Measurements from ENCODE around the gene IFI27L2.

The IFI27L2 gene

DNA sequence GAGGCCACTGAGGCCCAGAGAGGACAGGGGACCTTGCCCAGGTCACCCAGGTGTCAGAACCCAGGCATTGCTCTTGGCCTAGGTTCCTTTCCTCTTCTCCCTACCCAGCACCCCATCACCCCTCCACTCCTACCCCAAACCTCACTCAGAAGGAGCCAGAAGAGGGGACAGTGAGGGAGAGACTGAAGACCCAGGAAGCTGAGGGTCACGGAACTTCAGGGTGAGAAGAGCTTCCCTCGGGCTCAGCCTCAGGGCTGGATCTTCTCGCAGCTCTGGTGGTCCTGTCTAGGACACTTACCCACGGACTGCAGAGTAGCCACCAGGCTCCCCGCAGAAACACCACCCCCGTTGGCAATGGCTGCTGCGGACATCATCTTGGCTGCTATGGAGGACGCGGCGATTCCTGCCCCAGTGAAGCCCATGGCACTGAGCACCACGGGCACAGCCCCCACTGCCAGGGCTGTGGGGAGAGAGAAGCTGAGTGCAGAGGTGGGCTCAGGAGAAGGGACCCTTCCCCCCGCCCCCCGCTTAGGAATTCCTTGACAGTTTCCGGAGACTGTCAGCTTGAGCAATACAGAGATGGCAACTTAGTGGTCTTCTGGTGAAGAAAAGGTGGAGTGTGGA is 1.1 kb downstream of the IFI27L2 start:
- H3K4me3 ChIP-seq (ENCODE audit: low read depth, low read length) = peak overlapping the region; percentile 68
- TF ChIP-seq, protein P1, sequence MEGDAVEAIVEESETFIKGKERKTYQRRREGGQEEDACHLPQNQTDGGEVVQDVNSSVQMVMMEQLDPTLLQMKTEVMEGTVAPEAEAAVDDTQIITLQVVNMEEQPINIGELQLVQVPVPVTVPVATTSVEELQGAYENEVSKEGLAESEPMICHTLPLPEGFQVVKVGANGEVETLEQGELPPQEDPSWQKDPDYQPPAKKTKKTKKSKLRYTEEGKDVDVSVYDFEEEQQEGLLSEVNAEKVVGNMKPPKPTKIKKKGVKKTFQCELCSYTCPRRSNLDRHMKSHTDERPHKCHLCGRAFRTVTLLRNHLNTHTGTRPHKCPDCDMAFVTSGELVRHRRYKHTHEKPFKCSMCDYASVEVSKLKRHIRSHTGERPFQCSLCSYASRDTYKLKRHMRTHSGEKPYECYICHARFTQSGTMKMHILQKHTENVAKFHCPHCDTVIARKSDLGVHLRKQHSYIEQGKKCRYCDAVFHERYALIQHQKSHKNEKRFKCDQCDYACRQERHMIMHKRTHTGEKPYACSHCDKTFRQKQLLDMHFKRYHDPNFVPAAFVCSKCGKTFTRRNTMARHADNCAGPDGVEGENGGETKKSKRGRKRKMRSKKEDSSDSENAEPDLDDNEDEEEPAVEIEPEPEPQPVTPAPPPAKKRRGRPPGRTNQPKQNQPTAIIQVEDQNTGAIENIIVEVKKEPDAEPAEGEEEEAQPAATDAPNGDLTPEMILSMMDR (IDR thresholded peaks at IDR 0.05; ENCODE audit: low read depth, low read length) = no peak

DNA sequence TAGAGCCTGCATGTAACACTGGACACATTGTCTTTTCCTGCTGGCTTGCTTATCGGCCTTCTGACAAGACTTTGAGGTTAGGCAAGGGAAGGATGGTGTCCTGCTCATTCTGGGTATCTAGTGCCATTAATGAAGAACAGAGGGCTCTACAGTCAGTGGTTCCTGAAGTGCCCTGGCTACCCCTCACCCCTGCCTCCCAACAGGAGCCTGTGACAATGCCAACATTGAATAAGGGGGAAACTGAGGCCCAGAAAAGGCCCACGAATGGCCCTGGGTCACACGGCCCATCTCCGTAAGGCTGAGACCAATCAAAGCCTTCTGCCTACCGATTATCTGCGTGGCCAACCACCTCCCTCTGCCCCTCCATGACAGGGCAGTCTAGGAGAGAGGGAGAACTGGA is 2.1 kb downstream of the IFI27L2 start:
- no peak overlapping the region for H3K4me3 ChIP-seq (ENCODE audit: low read depth, low read length)
- TF ChIP-seq, protein P1 (IDR thresholded peaks at IDR 0.05; ENCODE audit: low read depth, low read length) = no peak

DNA sequence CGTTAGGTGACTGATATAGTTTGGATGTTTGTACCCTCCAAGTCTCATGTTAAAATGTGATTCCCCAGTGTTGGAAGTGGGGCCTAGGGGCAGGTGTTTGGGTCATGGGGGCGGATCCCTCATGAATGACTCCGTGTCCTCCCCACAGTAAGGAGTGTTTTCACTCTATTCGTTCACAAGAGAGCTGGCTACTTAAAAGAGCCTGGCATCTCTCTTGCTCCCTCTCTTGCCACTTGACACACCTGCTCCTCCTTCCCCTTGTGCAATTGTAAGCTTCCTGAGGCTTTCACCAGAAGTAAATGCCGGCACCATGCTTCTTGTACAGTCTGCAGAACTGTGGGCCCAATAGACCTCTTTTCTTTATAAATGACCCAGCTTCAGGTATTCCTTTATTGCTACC is 2.6 kb downstream of the IFI27L2 start:
- TF ChIP-seq, protein P1 (IDR thresholded peaks at IDR 0.05; ENCODE audit: low read depth, low read length) = no peak
- no peak overlapping the region for H3K4me3 ChIP-seq (ENCODE audit: low read depth, low read length)

DNA sequence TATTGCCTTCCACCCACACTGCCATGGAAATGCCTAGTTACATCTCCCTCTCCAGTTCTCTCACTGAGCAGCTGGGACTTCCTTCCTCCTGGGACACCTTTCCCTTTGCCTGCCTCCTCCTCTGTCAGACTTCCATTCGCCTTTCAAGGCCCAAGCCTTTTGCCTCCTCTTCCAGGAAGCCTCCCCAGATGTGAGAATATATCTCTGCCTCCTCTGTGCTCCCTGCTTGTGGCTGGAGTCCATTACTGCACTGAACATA is 3.1 kb downstream of the IFI27L2 start:
- TF ChIP-seq, protein P1 (IDR thresholded peaks at IDR 0.05; ENCODE audit: low read depth, low read length) = no peak

DNA sequence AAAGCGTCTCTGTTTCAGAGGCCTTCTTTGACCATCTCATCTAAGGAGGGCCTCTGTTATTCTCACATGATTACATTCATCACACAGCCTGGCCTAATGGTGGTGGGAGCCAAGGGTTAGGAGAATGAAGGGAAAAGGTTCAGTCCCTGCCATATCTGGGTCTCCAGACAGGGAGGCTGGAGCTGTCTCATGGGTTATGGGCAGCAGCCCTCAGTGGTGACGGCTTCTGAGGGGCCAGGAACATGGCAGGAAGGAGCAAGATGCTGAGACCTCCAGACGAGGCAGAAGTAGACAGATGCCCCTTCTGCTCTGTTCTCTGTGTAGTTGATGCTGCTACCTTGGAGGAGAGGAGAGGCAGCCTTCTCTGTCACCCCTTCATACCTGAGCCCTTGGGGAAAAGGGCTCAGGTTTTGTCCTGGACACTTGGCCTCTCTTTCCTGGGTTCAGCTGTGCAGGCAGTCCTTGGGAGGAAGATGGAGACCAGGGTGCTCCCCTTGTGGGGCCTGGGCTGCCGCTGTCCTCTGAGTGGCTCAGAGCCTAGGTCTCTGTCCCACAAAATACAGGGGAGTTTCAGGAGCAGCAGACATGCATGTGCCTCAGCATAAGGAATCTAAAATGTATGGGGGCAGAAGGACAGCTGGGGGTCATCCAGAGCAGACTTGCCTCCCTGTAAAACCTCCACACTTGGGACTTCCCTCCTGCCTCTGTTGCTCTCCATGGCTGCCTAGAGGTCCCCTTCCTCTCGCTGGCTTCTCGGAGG is 3.6 kb downstream of the IFI27L2 start:
- TF ChIP-seq, protein P1 (IDR thresholded peaks at IDR 0.05; ENCODE audit: low read depth, low read length) = no peak
- H3K4me3 ChIP-seq (ENCODE audit: low read depth, low read length) = no peak overlapping the region

More for the DNA sequence above, 3.1 kb downstream of the IFI27L2 start:
- no peak overlapping the region for H3K4me3 ChIP-seq (ENCODE audit: low read depth, low read length)

DNA sequence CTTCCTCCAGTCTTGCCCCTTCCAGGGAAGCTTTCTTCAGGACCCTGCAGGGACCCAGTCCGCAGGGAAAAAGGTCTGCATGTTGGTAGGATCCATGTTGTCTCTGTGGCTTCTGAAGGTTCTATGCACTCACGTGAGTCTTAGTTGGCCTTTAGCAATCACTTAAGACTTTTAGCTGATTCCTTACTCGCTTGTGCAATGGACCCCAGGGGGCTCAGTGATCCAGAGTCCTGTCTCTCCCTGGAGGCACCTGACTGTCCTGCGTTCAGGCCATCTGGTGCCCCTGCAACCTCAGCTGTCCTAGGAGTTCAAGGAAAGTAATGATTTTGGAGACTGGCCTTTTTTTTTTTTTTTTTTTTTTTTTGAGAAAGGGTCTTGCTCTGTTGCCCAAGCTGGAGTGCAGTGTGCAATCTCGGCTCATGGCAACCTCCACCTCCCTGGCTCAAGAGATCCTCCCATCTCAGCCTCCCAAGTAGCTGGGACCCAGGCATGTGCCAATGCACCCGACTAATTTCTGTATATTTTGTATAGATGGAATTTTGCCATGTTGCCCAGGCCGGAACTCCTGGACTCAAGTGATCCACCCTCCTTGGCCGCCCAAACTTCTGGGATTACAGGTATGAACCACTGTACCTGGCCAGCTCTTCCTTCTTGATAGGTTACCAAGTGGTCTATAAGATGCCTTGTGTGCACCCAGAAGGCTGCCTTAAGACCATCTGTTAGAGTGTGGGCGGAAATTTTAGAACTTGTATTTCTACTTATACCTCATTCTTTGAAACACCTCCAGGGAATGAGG is 4.6 kb downstream of the IFI27L2 start:
- no peak overlapping the region for H3K4me3 ChIP-seq (ENCODE audit: low read depth, low read length)
- TF ChIP-seq, protein P1 (IDR thresholded peaks at IDR 0.05; ENCODE audit: low read depth, low read length) = no peak

DNA sequence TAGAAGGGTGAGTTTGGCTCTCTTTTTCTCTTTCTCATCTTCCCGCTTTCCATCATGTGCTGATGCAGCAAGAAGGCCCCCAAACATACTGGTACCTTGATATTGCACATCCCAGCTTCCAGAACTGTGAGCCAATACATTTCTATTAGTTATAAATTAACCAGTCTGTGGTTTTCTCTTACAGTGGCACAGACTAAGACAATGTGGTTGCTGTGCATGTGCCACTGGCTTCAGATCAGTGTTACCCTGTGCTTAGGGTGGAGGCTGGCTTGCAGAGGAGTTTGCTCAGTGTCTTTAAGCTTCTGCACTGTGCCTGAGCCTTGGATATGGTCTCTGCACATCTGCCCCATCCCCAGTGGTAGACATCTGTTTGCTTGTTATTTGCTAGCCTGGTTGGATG is 5.5 kb downstream of the IFI27L2 start:
- TF ChIP-seq, protein P1 (IDR thresholded peaks at IDR 0.05; ENCODE audit: low read depth, low read length) = no peak
- H3K4me3 ChIP-seq (ENCODE audit: low read depth, low read length) = no peak overlapping the region
